GM13977 (cell line): ENCODE measurements around the gene C1orf115.

Source experiments
- DNase-seq: peaks from one replicate; pipeline ENCODE4 v3.0.0; 2012; ENCODE audit warnings: low spot score
- CTCF ChIP-seq: IDR thresholded peaks from 2 replicates; pipeline ENCODE4 v1.5.1; 2012; ENCODE audit warnings: mild to moderate bottlenecking, control low read depth; ENCODE audit not compliant: insufficient read depth; ENCODE audit errors: extremely low read depth, missing control alignments
- in situ Hi-C: fragments of 300-500 bp; cut with MboI; formaldehyde crosslinking; loops from one replicate; pipeline ENCODE4 v1.12.0; 2022; ENCODE audit warnings: low sequenced_read_pairs, low pct_unique_long_range_greater_than_20kb, mixed read lengths, inconsistent platforms; ENCODE audit not compliant: unreplicated experiment

Gene C1orf115

GRCh38 chr1:220705782-220706181 lies 15.6 kb downstream of the C1orf115 start:
- TF ChIP-seq CTCF, result no peak

DNA sequence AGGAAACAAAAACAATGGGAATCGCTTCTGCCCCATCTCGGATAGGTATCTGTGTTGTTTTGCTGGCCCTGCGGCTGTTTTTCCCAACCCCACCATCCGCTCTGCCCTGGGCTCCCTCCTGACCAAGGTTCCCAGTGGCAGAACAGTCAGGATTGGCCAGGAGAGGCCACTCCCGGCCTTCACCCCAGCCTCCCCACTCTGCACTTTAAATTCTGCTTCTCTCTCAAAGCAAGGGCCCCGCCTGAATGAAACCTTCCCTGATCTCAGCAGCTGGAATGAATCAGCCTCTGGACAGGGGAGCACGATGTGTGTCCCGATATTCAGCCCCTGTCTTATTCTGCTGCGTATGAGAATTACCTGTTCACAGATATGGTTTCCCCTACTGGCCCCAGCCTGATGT lies 16.3 kb downstream of the C1orf115 start:
- TF ChIP-seq CTCF, result no peak
- in situ Hi-C loops, result no loop called here
- DNase-seq, result no peak

More at GRCh38 chr1:220705782-220706181, 15.6 kb downstream of the C1orf115 start:
- DNase-seq, result no peak
- in situ Hi-C loops, result no loop called here

DNA sequence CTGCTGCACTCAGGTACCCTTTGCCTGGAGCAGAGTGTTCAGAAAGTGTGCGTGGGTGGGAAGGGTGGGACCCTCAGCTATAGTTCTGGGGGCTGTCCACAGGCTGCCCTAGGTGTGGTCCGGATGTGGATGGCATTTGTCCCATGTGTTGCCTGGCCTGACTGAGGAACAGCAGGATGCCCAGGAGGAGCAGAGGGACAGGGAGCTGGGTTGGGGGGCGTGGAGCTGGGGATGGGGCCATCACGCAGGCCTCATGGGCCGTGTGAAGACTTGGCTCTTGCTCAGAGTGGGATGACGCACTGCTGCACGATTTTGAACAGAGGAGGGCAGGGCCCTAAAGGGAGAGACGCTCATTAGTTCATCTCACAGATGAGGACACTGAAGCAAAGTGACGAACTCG lies 17.0 kb downstream of the C1orf115 start:
- DNase-seq, result no peak
- TF ChIP-seq CTCF, result no peak
- in situ Hi-C loops, result no loop called here

- in situ Hi-C loops, result no loop called here
- no peak for TF ChIP-seq CTCF
- no peak for DNase-seq
Measured at GRCh38 chr1:220708244-220708643, 18.1 kb downstream of the C1orf115 start.

GRCh38 chr1:220708936-220709801 lies 19.0 kb downstream of the C1orf115 start:
- no peak for TF ChIP-seq CTCF
- in situ Hi-C loops, result no loop called here
- DNase-seq, result no peak

DNA sequence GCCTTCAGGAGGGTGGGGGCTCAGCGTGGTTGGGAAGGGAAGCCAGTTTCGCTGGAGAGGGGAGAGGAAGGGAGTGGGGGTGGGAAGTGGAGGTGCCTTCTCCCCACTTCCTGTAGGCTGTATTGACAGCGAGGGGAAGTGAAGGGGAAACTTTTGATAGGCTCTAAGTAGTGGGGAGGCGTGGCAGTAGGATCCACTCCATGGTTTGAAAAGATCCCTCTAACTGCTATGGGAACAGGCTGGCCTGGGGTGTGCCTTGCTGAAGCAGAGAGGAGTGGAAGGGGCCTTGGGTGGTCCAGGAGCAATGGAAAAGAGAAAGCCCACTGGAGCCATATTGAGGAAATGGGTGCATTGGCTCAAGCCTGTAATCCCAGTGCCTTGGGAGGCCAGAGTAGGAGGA lies 20.2 kb downstream of the C1orf115 start:
- DNase-seq, result no peak
- in situ Hi-C loops, result no loop called here

More for the DNA sequence above, 20.2 kb downstream of the C1orf115 start:
- TF ChIP-seq CTCF, result no peak
